ENCODE data around the gene KIAA0930. TPM values are rescaled to one million over a fixed set of nuclear protein-coding genes. Genes with fewer than 3 reads are reported as not detected.

Gene KIAA0930
- total RNA-seq, 1 experiment from 2014 or later = 27.5 TPM

DNA sequence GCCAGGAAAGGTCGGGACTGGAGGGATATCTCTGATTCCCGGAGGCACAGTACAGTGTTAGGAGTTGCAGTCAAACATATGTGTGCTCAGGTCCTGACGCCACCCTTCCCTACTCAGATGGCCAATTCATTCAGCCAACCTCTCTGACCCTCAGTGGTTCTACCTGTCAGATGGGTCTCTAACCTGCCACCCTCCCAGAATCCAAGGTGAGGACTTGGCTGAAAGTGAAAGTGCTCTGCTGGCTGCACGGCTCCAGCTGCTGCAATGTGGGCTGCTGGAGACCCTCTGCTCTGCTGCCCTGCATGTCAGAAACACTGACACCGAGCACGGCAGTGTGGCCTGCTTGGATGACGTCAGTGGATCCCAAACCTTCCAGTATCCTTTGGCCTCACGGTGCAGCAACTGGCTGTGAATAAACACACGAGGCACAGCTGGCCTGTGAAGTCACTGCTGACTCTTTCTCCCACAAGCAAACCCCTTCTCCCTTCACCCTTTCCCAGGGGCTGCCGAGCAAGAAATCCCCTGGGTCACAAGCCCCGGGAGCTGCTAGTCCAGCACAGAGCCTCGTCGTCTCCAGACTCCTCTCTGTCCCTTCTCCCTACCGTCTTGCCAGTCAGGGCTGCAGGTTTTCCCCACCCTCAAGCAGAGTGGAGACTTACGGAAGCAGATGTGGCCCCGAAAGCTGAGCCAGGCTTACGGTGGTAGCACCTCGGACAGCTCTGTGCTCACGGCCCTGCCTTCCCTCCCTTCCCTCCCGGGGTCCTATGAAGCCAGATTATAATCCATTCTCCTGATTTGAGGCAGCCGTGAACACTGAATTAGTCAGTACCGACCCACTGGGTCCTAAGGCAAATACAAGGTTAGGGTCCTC lies 24.3 kb downstream of the KIAA0930 start:
- DNase-seq (ENCODE audit: low read depth) = no peak

GRCh38 chr22:45212992-45213751 lies 27.5 kb downstream of the KIAA0930 start:
- peak; percentile 66 for DNase-seq (ENCODE audit: low read depth)

- peak; percentile 88 for DNase-seq (ENCODE audit: low read depth)
Measured at GRCh38 chr22:45212306-45212709, 28.4 kb downstream of the KIAA0930 start.

DNA sequence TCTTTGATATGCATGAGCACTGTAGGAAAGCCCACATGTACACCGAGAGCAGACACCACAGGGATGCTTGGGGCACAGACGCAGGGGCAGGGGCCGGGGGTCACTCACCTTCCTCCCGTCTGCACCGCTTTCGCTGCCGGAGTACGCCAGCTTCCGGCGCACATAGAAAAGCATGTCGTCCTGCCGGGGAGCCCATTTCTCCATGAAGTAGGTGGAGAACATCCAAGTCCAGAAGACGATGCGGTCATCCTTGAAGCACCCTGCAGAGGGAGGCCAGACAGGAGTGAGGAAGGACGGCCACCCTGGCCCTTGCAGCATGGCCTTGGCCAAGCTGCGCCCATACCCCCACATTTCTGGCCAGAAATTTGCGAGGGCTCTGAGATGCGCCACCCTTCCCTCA lies 28.8 kb downstream of the KIAA0930 start:
- DNase-seq (ENCODE audit: low read depth) = no peak

DNA sequence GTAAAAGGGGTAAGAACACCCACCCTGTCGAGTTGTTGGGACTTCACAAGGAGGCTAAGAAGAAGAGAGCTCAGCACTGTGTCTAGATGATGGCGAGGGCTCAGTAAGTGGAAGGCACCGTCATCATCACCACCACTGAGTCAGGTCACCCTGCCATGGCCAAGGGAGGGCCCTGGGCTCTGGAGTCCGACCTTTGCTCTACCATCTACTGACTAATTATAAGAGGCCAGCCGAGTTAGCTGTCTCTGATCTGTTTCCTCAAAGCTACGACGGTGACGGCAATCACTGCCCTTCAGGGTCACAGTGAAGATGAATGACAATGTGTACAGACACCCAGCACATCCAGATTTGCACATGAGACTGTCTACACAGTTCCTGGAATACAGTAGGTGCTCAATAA lies 29.3 kb downstream of the KIAA0930 start:
- no peak for DNase-seq (ENCODE audit: low read depth)

GRCh38 chr22:45210991-45211390 lies 29.7 kb downstream of the KIAA0930 start:
- no peak for DNase-seq (ENCODE audit: low read depth)

DNA sequence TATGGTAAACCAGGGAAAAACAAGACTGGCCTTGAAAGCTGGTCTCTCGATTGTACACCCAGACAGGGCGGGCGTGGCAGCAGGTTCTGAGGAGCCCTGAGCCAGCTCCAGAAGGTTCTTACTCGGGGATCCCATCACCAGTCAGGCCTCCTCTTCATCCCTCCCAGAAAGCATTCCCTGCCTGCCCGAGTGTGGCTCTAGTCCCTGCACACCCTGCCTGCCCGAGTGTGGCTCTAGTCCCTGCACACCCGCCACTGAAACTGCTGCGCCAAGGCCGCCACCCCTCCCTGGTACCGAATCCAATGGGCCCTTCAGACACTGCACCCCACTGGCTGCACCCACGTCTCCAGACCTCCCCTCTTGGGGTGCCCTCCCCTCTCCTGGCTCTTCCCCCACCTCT lies 30.1 kb downstream of the KIAA0930 start:
- DNase-seq (ENCODE audit: low read depth) = no peak

GRCh38 chr22:45210174-45210573 lies 30.5 kb downstream of the KIAA0930 start:
- DNase-seq (ENCODE audit: low read depth) = no peak

- peak; percentile 61 for DNase-seq (ENCODE audit: low read depth)
Measured at GRCh38 chr22:45208993-45209838, 31.5 kb downstream of the KIAA0930 start.

GRCh38 chr22:45208696-45208992 lies 32.0 kb downstream of the KIAA0930 start:
- no peak for DNase-seq (ENCODE audit: low read depth)

GRCh38 chr22:45207981-45208664 lies 32.6 kb downstream of the KIAA0930 start:
- DNase-seq (ENCODE audit: low read depth) = peak; percentile 42

GRCh38 chr22:45207533-45207932 lies 33.2 kb downstream of the KIAA0930 start:
- DNase-seq (ENCODE audit: low read depth) = no peak

DNA sequence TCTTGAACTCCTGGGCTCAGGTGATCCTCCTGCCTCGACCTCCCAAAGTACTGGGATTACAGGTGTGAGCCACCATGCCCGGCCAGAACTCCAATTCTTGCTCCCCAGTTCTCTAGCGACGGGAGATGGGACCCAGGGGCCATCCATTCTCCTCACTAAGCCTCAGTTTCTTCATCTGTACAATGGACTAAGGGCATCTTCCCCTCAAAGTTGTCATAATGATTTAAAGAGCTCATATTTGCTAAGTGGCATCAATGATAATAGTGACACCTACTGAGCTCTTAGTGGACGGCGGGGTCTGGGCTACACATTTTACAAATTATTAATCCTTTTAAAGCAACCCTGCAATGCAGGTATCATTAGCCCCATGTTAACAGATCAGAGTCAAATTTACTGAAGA lies 34.5 kb downstream of the KIAA0930 start:
- no peak for DNase-seq (ENCODE audit: low read depth)

- DNase-seq (ENCODE audit: low read depth) = no peak
Measured at GRCh38 chr22:45205276-45205925, 35.3 kb downstream of the KIAA0930 start.

- no peak for DNase-seq (ENCODE audit: low read depth)
Measured at GRCh38 chr22:45204819-45205218, 35.9 kb downstream of the KIAA0930 start.

DNA sequence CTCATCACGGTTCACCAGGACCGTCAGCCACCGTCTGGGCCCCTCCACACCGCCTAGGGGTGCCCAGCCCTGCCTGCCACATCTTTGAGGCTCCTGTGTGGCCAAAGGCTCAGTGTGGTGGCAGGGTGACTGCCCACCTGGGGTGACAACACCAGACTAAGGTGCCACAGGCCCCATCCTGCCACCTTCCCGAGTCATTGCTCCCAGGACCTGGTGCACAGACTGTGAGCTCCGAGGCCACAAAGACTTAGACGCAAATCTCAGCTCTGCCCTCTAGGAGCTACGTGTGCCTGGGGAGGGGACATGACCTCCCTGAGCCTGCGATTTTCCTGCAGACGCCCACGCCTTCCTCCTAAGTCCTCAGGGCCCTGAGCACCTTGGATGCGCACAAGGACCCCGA lies 36.5 kb downstream of the KIAA0930 start:
- DNase-seq (ENCODE audit: low read depth) = no peak

DNA sequence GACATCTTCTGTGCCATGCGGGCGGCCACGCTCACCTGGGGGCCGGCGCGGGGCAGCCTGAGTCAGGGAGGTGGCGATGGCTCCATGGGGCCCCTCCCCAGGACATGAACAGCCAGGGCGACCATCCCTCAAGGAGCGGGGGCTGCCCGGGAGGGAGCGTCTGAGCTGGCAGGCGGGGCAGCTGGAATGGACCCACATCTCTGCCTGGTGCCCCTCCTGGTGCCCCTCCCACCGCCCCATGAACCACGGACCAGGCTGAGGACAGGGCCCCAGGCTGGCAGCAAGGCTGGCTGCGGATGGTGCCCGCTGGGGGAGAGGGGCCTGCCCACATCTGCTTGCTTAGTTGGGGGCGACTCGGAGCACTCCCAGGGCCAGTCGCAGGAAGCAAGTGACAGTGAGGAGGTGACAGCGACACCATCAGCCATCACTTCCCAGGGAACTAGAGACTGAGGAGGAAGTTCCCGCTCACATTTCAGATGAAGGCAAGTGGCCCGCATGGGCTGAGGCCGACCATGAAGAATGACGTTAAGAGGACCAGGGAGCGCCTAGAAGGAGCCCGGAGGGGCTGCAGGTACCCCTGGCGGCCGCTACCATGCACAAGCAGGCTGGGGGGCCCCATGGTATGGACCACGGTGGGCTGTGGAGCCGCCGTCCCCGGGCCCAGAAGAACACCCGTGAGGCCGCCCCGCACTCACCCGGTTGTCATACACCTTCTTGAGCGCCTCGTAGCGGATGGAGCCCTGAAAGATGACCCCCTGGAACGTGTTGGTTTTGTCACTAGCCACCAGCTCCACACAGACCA lies 37.3 kb downstream of the KIAA0930 start:
- DNase-seq (ENCODE audit: low read depth) = no peak

DNA sequence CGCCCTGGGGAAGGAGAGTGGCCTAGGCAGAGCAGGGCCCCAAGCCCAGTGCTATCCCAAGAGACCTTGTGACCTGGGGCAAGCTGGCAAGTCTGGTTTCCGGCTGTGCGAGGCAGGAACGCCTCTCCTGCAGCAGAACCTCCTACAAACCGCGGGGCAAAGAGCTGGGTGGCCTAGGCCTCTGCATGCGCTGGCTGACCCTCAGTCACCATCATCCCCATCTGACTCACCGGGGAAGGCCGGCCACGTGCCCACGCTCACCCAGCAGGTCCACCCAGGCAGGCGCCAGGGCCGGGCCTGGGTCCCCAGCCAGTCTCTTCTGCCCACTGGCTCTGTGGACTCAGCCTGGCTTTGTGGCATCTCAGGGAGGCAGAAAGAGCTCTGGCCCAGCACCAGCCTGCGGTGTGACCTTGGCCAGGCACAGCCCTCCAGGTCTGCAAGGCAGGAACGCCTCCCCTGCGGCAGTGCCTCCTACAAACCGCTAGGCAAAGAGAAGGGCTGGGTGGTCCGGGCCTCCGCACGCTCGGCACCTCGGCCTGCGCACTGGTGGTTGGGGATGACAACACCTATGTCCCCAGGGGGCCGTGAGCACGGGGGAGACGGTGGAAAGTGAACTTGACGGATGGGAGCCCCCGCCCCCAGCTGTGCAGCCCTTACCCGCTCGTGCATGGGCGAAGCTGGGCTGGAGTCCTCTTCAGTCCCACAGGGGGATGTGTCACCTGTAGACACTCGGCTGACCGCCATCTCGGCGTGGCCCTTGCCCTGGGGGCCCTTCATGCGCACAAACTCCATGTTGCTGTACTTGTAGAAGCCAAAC lies 38.2 kb downstream of the KIAA0930 start:
- no peak for DNase-seq (ENCODE audit: low read depth)

DNA sequence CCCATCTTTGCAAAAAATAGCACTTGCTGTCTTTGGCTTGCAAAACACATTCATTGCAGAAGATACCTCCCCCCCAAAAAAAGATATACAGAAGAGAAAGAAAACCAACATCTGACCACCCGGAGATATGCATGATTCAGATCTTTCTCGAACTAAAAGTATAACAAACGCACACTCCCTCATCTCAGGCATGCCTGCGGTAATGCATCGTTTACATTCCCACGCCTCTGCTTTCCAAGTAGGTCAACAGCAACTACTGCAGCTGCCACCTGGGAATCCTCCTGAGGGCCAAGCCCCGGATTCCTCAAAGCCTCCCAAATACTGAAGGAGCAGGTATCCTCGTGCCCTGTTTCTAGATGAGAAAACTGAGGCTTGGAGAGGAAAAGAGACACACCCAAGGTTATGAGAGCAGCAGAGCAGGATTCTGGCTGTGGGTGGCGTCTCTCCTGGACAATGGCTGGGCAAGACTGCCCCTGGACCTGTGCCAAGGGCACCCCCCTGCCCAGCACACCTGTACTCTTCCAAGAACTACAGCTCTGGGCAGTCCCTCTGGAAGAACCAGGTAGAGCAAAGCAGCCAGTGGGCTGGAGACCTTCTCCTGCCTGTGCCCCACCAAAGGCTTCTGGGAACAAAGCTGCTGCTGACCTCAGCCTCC lies 38.9 kb downstream of the KIAA0930 start:
- DNase-seq (ENCODE audit: low read depth) = peak; percentile 91
